ENCODE measurements around the gene FCN3. TPM values are rescaled to one million over a fixed set of nuclear protein-coding genes. Genes with fewer than 3 reads are reported as not detected.
A peak's percentile ranks its signal among the peaks of the same experiment; 100 is the strongest.

The FCN3 gene
- total and polyA plus RNA-seq, 9 of the 15 experiments (the other 6 are each of a cell fraction or from before 2014, with no cell fraction given), result 0.49 TPM; not detected in 8

- TF ChIP-seq POU5F1 (IDR thresholded peaks at IDR 0.05; ENCODE audit: borderline replicate concordance, low read depth, low read length, partially characterized antibody) (no peak), BRCA1 (IDR thresholded peaks at IDR 0.05) (no peak), BRCA1 (CRISPR knock-in tag; IDR thresholded peaks at IDR 0.05) (0 out of 2 replicates have a peak, but pooled peaks have one; percentile 44), ZNF282 (CRISPR knock-in tag; IDR thresholded peaks at IDR 0.05) (0 out of 2 replicates have a peak, but pooled peaks have one; percentile 43), CTCFL (IDR thresholded peaks at IDR 0.05; ENCODE audit: borderline replicate concordance, insufficient read depth, low read depth, low read length, poor library complexity, severe bottlenecking) (peak; percentile 94), HBP1 (CRISPR knock-in tag; IDR thresholded peaks at IDR 0.05) (no peak), E2F5 (CRISPR knock-in tag; IDR thresholded peaks at IDR 0.05) (0 out of 2 replicates have a peak, but pooled peaks have one; percentile 38), HES1 (IDR thresholded peaks at IDR 0.05; ENCODE audit: low read depth) (no peak), DLX4 (CRISPR knock-in tag; IDR thresholded peaks at IDR 0.05) (no peak), HMGXB4 (CRISPR knock-in tag; IDR thresholded peaks at IDR 0.05) (0 out of 2 replicates have a peak, but pooled peaks have one; percentile 59), PURB (CRISPR knock-in tag; IDR thresholded peaks at IDR 0.05; ENCODE audit: low read depth) (no peak), ELK1 (CRISPR knock-in tag; IDR thresholded peaks at IDR 0.05) (no peak), CBX1 (IDR thresholded peaks at IDR 0.05; ENCODE audit: low read depth) (no peak), RAD21 (CRISPR knock-in tag; conservative IDR thresholded peaks at IDR 0.05 in 1 of 2, IDR thresholded peaks at IDR 0.05 in 1 of 2) (peak; percentile 26 to 75; a peak in 3 of 4 replicates), ZSCAN32 (CRISPR knock-in tag; IDR thresholded peaks at IDR 0.05) (no peak), PHF8 (IDR thresholded peaks at IDR 0.05; ENCODE audit: borderline replicate concordance, low read length) (no peak)
These were observed 41.9 kb downstream of the FCN3 start (continued) for GRCh38 chr1:27332536-27333281.
